GM13977 (cell line): ENCODE data around the gene IL3.

Source experiments
- DNase-seq: peaks from one replicate; pipeline ENCODE4 v3.0.0; 2012; ENCODE audit warnings: low spot score
- CTCF ChIP-seq: IDR thresholded peaks from 2 replicates; pipeline ENCODE4 v1.5.1; 2012; ENCODE audit warnings: mild to moderate bottlenecking, control low read depth; ENCODE audit not compliant: insufficient read depth; ENCODE audit errors: extremely low read depth, missing control alignments
- in situ Hi-C: fragments of 300-500 bp; cut with MboI; formaldehyde crosslinking; loops from one replicate; pipeline ENCODE4 v1.12.0; 2022; ENCODE audit warnings: low sequenced_read_pairs, low pct_unique_long_range_greater_than_20kb, mixed read lengths, inconsistent platforms; ENCODE audit not compliant: unreplicated experiment

Gene IL3

GRCh38 chr5:132112111-132112510 lies 51.7 kb downstream of the IL3 start:
- no peak for TF ChIP-seq CTCF
- DNase-seq = no peak
- in situ Hi-C loops = no loop called here
